ENCODE measurements around the gene RGS10. TPM values are rescaled to one million over a fixed set of nuclear protein-coding genes. Genes with fewer than 3 reads are reported as not detected.

Gene RGS10
- 10 to 100 TPM in 2 of 4 donors, 1 to 10 TPM in 2; 3.9 to 63.5 (median 13.2) TPM for total RNA-seq

- Histone ChIP-seq H3K9me3 (no peaks in the 10 kb centered on the region), H3K36me3 (no peaks in the 10 kb centered on the region), H3K4me1 (peaks cover 0 to 35% (median 6%) of the 10 kb centered on the region in 4 donors), H3K27me3 (no peaks in the 10 kb centered on the region), H3K27ac (peak within 1 kb of the TSS; percentile 75 to 93 (median 82)), H3K4me3 (peak within 1 kb of the TSS; percentile 66 to 91 (median 71))
- peak; percentile 57 to 60 for TF ChIP-seq POLR2A (IDR thresholded peaks at IDR 0.05)
- TF ChIP-seq CTCF (IDR thresholded peaks at IDR 0.05) = peak in 1 of 6 experiments; percentile 12
- peak; percentile 81 to 93 (median 84) for DNase-seq
Measured at GRCh38 chr10:119542357-119542987, at the start of gene RGS10. TSS of gene RGS10 (minus strand) at chr10:119542719. CDS start at chr10:119542638, 81 bp downstream.

GRCh38 chr10:119588071-119588470 lies 45.6 kb upstream of the RGS10 start:
- Histone ChIP-seq H3K4me3 (no peak overlapping the region), H3K36me3 (peaks cover 0 to 41% (median 0%) of the 10 kb centered on the region in 3 donors), H3K9me3 (no peaks in the 10 kb centered on the region), H3K4me1 (peaks cover 0 to 10% (median 0%) of the 10 kb centered on the region in 4 donors), H3K27ac (no peak overlapping the region), H3K27me3 (no peaks in the 10 kb centered on the region)
- TF ChIP-seq CTCF (IDR thresholded peaks at IDR 0.05) (no peak), POLR2A (IDR thresholded peaks at IDR 0.05) (no peak)
- no peak for DNase-seq

GRCh38 chr10:119578355-119578754 lies 35.8 kb upstream of the RGS10 start:
- peaks cover 0 to 88% (median 0%) of the 10 kb centered on the region in 3 donors for H3K36me3 ChIP-seq
- H3K27me3 ChIP-seq = no peaks in the 10 kb centered on the region
- no peaks in the 10 kb centered on the region for H3K9me3 ChIP-seq
- DNase-seq = no peak
- no peak overlapping the region for H3K4me3 ChIP-seq
- H3K27ac ChIP-seq = no peak overlapping the region
- H3K4me1 ChIP-seq = no peaks in the 10 kb centered on the region
- no peak for TF ChIP-seq POLR2A (IDR thresholded peaks at IDR 0.05)
- no peak for TF ChIP-seq CTCF (IDR thresholded peaks at IDR 0.05)

- TF ChIP-seq CTCF (IDR thresholded peaks at IDR 0.05) = no peak
- no peak for TF ChIP-seq POLR2A (IDR thresholded peaks at IDR 0.05)
- Histone ChIP-seq H3K27me3 (no peaks in the 10 kb centered on the region), H3K36me3 (peaks cover 0 to 82% (median 0%) of the 10 kb centered on the region in 3 donors), H3K4me3 (no peak overlapping the region), H3K27ac (no peak overlapping the region), H3K4me1 (no peaks in the 10 kb centered on the region), H3K9me3 (no peaks in the 10 kb centered on the region)
- no peak for DNase-seq
Measured at GRCh38 chr10:119575991-119576390, 33.5 kb upstream of the RGS10 start.

- Histone ChIP-seq H3K4me1 (no peaks in the 10 kb centered on the region), H3K27me3 (no peaks in the 10 kb centered on the region), H3K4me3 (no peak overlapping the region), H3K27ac (no peak overlapping the region), H3K36me3 (peaks cover 0 to 77% (median 0%) of the 10 kb centered on the region in 3 donors), H3K9me3 (no peaks in the 10 kb centered on the region)
- DNase-seq = no peak
- TF ChIP-seq CTCF (IDR thresholded peaks at IDR 0.05) (no peak), POLR2A (IDR thresholded peaks at IDR 0.05) (no peak)
Measured at GRCh38 chr10:119575506-119575905, 33.0 kb upstream of the RGS10 start.
